Measurements from ENCODE around the gene LINGO1. TPM values are rescaled to one million over a fixed set of nuclear protein-coding genes. Genes with fewer than 3 reads are reported as not detected.

The LINGO1 gene
- total RNA-seq, 1 experiment from 2014 or later = 51.3 TPM

DNA sequence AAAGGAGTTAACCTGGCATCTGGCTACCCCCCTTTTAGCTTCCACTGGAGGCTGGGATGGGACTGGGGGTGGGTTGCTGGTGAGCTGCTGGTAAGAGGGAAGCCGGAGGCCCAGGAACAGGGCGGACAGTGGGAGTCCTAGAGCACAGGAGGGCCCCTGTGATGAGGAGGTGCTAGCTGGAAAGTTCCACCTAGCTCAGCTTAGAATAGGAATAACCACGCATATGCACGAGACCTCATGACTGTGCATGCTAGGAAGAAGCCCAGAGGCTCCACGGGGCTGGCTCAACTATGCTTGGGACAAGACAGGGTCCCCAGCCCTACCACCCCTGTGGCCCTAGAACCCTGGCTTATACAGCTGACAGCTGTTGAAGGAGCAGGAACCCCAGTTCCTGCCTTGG is 34.1 kb downstream of the LINGO1 start (continued):
- TF ChIP-seq, protein P1, sequence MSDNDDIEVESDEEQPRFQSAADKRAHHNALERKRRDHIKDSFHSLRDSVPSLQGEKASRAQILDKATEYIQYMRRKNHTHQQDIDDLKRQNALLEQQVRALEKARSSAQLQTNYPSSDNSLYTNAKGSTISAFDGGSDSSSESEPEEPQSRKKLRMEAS (CRISPR knock-in tag; IDR thresholded peaks at IDR 0.05) = no peak
- TF ChIP-seq HMGA2 (CRISPR knock-in tag; IDR thresholded peaks at IDR 0.05) (no peak), TP53 (CRISPR knock-in tag; IDR thresholded peaks at IDR 0.05) (no peak), RORB (CRISPR knock-in tag; IDR thresholded peaks at IDR 0.05) (no peak), ZNF219 (CRISPR knock-in tag; IDR thresholded peaks at IDR 0.05; ENCODE audit: borderline replicate concordance) (no peak), ZNF671 (CRISPR knock-in tag; IDR thresholded peaks at IDR 0.05) (no peak), OVOL2 (CRISPR knock-in tag; IDR thresholded peaks at IDR 0.05; ENCODE audit: borderline replicate concordance) (no peak), ZMAT4 (CRISPR knock-in tag; IDR thresholded peaks at IDR 0.05) (no peak), ZNF396 (CRISPR knock-in tag; IDR thresholded peaks at IDR 0.05; ENCODE audit: borderline replicate concordance) (no peak), PREB (CRISPR knock-in tag; IDR thresholded peaks at IDR 0.05; ENCODE audit: borderline replicate concordance) (no peak), HMGXB4 (CRISPR knock-in tag; IDR thresholded peaks at IDR 0.05) (no peak)

DNA sequence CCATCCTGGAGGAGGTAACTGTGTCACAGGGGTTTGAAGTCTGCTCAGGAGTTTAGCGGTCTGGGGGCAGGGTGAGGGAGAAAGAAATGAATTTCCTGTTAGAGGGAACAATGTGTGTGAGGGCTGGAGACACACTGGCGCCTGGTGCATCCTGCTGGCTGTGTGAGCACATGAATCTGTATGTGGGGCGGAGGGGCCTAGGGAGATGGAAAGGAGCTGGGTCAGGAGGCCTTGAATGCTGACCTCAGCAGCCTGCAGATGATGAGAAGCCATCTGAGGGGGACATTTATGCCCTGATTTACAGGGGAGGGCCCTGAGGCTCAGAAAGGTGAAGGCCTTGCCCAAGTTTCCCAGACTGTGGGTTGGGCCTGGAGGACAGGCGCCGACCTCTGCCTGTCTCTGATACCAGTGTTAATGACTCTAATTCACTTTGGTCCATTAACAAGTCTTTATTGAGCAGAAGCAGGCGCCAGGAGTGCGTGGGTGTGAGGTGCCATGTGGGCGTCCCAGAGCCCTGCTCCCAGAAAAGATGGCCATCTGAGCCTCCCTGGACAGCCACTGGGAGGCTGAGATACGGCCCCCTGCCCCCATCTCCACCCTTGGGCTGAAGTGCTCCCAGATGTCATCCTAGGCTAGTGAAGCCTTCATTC is 34.8 kb downstream of the LINGO1 start:
- TF ChIP-seq HMGXB4 (CRISPR knock-in tag; IDR thresholded peaks at IDR 0.05) (no peak), MXD4 (CRISPR knock-in tag; IDR thresholded peaks at IDR 0.05; ENCODE audit: borderline replicate concordance) (no peak), ZNF232 (CRISPR knock-in tag; IDR thresholded peaks at IDR 0.05) (no peak), ERG (CRISPR knock-in tag; IDR thresholded peaks at IDR 0.05) (no peak)
- TF ChIP-seq, protein P1 (CRISPR knock-in tag; IDR thresholded peaks at IDR 0.05) = no peak
- Mint-ChIP-seq H3K27ac (no peak overlapping the region), H3K9me3 (no peaks in the 10 kb centered on the region), H3K4me1 (peaks cover 27% of the 10 kb centered on the region), H3K4me3 (no peak overlapping the region), H3K36me3 (no peaks in the 10 kb centered on the region), H3K27me3 (ENCODE audit: low read depth) (no peaks in the 10 kb centered on the region; the same call in 1 of the 2 replicates)
- CTCF ChIA-PET = interaction anchor here (0.8 to 4.0 kb wide), 8 partner anchors 15 to 224 kb away, joined by 3 to 20 read pairs (median 4); no protein-coding TSS in a partner anchor
- DNase-seq (ENCODE audit: low spot score) = no peak
- POLR2A ChIA-PET = no interaction called here
- ATAC-seq = no peak

All from WTC11 (cell line).